EL (cell line): ENCODE results near the gene RSRC2.
"Not testable (repeated sequence)": the region's sequence is repeated elsewhere in the genome, so short reads cannot be mapped to it uniquely, and the experiment has no call there.

Experiments used
- DNase-seq: peaks from one replicate; pipeline ENCODE4 v3.0.0-alpha.2; 2016

The RSRC2 gene

GRCh38 chr12:122516544-122517361, 10.0 kb downstream of the RSRC2 start:
- no peak for DNase-seq

GRCh38 chr12:122515275-122515674, 11.5 kb downstream of the RSRC2 start:
- DNase-seq = no peak

GRCh38 chr12:122513660-122514059, 13.1 kb downstream of the RSRC2 start:
- DNase-seq = no peak

GRCh38 chr12:122513028-122513427, 13.7 kb downstream of the RSRC2 start:
- not testable (repeated sequence) for DNase-seq

- DNase-seq = no peak
Measured at GRCh38 chr12:122508163-122508562, 18.6 kb downstream of the RSRC2 start.

- no peak for DNase-seq
Measured at GRCh38 chr12:122506393-122506938, 20.3 kb downstream of the RSRC2 start.

- DNase-seq = no peak
Measured at GRCh38 chr12:122505419-122506051, 21.2 kb downstream of the RSRC2 start.

- DNase-seq = no peak
Measured at GRCh38 chr12:122503783-122504590, 22.7 kb downstream of the RSRC2 start.

GRCh38 chr12:122503147-122503751, 23.5 kb downstream of the RSRC2 start:
- DNase-seq = no peak

- DNase-seq = no peak
Measured at GRCh38 chr12:122501489-122501989, 25.2 kb downstream of the RSRC2 start.

- DNase-seq = peak; percentile 98
Measured at GRCh38 chr12:122500685-122501488, 25.8 kb downstream of the RSRC2 start, which contains the start of gene ZCCHC8. ZCCHC8 (minus strand) TSS chr12:122500932; CDS start chr12:122500840, 92 bp downstream.

GRCh38 chr12:122499991-122500684, 26.6 kb downstream of the RSRC2 start:
- peak; percentile 57 for DNase-seq

- DNase-seq = no peak
Measured at GRCh38 chr12:122495258-122495657, 31.5 kb downstream of the RSRC2 start.

- DNase-seq = not testable (repeated sequence)
Measured at GRCh38 chr12:122493222-122493621, 33.5 kb downstream of the RSRC2 start.

GRCh38 chr12:122491991-122492390, 34.7 kb downstream of the RSRC2 start:
- peak; percentile 56 for DNase-seq

- no peak for DNase-seq
Measured at GRCh38 chr12:122489038-122489437, 37.7 kb downstream of the RSRC2 start.

GRCh38 chr12:122487807-122488206, 38.9 kb downstream of the RSRC2 start:
- not testable (repeated sequence) for DNase-seq

- DNase-seq = no peak
Measured at GRCh38 chr12:122486805-122487426, 39.8 kb downstream of the RSRC2 start.

- not testable (repeated sequence) for DNase-seq
Measured at GRCh38 chr12:122486360-122486759, 40.4 kb downstream of the RSRC2 start.

GRCh38 chr12:122484385-122484784, 42.4 kb downstream of the RSRC2 start:
- not testable (repeated sequence) for DNase-seq
